GM12864 (cell line): ENCODE data around the gene FGFR1OP2.

Source experiments
- DNase-seq: peaks from one replicate; pipeline ENCODE4 v3.0.0-alpha.2; 2011; ENCODE audit warnings: low read depth
- H3K4me3 ChIP-seq: 2 replicates; pipeline ENCODE4 v1.5.1; 2011; ENCODE audit warnings: mild to moderate bottlenecking, low read depth, low read length, control low read depth
- TF ChIP-seq, protein P1 (sequence below): IDR thresholded peaks from 2 replicates; pipeline ENCODE4 v1.5.1; 2011; ENCODE audit warnings: low read depth, mild to moderate bottlenecking, moderate library complexity, low read length, control low read depth, inconsistent platforms; ENCODE audit errors: missing control alignments

Gene FGFR1OP2

DNA sequence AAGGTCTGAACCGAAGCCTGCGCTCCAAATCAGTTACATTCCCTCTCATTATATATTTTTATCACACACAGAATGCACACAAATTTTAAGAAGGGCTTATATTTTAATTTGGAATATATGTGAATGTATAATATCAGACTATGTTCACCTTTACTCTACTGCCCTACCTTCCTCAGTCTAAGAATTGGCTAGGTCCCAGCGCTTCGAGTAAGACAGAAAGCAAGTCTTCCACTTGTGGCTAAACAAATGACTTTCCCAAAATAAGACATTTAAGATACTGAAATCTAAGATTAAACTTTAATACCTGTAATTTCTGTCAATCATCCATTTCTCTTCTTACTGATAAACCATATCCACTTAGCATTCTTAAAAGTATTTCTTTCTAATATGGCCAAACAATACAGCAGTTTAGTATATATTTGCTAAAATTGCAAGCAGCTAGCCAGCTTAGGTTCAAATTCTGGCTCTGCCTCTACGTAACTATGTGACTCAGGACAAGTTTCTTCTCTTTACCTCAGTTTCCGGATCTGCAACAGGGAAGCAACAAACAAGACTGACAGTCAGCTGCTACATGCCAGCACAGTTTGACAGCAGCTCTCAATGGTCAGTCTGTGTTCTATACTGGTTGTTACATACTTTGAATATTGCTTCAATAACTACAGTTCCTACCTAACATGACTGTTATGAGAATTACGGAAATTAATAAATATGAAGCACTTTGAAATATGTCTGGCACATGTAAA lies 2.5 kb upstream of the FGFR1OP2 start:
- DNase-seq, result no peak
- H3K4me3 ChIP-seq, result peak overlapping the region; percentile 43
- TF ChIP-seq, protein P1, sequence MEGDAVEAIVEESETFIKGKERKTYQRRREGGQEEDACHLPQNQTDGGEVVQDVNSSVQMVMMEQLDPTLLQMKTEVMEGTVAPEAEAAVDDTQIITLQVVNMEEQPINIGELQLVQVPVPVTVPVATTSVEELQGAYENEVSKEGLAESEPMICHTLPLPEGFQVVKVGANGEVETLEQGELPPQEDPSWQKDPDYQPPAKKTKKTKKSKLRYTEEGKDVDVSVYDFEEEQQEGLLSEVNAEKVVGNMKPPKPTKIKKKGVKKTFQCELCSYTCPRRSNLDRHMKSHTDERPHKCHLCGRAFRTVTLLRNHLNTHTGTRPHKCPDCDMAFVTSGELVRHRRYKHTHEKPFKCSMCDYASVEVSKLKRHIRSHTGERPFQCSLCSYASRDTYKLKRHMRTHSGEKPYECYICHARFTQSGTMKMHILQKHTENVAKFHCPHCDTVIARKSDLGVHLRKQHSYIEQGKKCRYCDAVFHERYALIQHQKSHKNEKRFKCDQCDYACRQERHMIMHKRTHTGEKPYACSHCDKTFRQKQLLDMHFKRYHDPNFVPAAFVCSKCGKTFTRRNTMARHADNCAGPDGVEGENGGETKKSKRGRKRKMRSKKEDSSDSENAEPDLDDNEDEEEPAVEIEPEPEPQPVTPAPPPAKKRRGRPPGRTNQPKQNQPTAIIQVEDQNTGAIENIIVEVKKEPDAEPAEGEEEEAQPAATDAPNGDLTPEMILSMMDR, result no peak

DNA sequence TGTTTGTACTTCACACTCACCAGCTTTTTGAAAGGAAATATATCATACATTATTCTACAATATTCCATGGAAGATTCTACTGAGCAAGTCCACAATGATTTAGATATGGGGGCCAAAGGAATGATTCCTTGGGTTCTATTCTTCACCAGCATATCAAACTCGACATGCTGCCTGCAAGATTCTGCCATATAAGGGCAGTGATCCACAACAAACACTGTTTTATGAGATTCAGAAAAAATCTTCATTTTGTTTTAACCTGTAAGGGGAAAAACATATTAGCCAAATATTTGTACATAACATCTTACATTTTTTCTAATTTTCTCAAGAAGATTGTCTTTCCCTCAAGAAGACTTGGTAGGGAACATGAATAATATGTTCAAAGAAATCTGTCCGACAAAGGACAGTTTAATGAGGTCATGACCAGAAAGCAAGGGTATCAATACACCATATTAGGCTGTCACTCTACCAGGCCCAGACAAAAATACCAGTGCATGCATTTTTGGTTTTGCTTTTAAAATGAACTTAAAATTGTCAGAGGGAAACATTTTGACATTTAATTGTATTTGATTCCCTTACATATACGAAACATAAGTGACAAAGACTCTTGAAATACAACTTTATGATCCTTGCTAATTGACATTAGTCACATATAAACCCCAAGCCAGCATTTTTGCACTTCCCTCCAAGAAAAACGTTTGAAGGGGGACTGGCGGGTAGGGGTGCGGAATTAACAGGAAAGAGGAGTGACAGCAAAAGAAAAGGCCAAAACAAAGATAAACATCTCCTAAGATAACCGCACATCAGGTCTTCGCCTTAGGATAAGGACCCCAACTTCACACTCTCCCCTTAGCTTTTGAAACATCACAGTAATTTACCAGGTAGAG lies 1.5 kb upstream of the FGFR1OP2 start:
- DNase-seq, result no peak
- peak overlapping the region; percentile 100 for H3K4me3 ChIP-seq
- TF ChIP-seq, protein P1, result no peak

- no peak for DNase-seq
- TF ChIP-seq, protein P1, result no peak
- peak overlapping the region; percentile 100 for H3K4me3 ChIP-seq
Observed at GRCh38 chr12:26937443-26937862, 817 bp upstream of the FGFR1OP2 start.

- peak overlapping the region; percentile 100 for H3K4me3 ChIP-seq
- TF ChIP-seq, protein P1, result no peak
- DNase-seq, result no peak
Observed at GRCh38 chr12:26938701-26939062, 412 bp downstream of the FGFR1OP2 start.

DNA sequence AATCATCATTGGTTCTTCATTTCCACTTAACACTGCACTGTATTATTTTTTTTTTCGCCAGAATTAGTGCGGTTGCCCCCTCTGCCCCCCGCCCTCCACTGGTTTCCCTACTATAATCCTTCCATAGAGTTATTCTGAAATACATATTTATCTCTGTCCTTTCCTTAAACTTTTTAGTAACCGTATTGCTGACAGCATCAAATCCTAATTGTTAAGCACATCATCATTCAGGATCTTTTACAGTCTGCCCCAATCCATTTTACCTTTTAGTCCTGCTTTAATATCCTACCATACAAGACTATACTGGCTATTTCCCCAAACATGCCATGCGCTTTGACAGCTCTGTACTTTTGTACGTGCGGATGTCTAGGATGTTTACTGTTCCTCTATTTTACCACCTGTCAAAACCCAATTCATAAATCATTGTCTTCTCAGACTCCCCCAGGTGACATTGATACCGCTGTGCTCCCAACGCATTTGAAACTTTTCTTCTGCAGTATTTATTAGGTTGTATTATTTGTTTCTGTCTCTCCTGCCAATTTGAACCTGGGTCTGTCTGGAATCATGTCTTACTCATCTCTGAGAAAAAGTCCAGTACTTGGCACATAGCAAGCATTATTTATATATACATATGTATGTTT lies 1.0 kb downstream of the FGFR1OP2 start:
- peak overlapping the region; percentile 100 for H3K4me3 ChIP-seq
- TF ChIP-seq, protein P1, result no peak
- DNase-seq, result no peak

GRCh38 chr12:26939953-26940352 lies 1.7 kb downstream of the FGFR1OP2 start:
- DNase-seq, result no peak
- peak overlapping the region; percentile 100 for H3K4me3 ChIP-seq
- TF ChIP-seq, protein P1, result no peak
